ENCODE data around the gene ACOT11. TPM values are rescaled to one million over a fixed set of nuclear protein-coding genes. Genes with fewer than 3 reads are reported as not detected.

ACOT11 gene
- total RNA-seq, 1 donor from 2014 or later: 64.8 TPM

- Histone ChIP-seq H3K27ac (replicated peaks) (no peak overlapping the region), H3K4me1 (no peaks in the 10 kb centered on the region), H3K36me3 (peaks cover 27% of the 10 kb centered on the region), H3K9me3 (replicated peaks) (no peaks in the 10 kb centered on the region), H3K27me3 (ENCODE audit: low read depth) (no peaks in the 10 kb centered on the region), H3K4me3 (no peak overlapping the region)
- intact Hi-C loops (cut with micrococcal nuclease): no loop called here
- DNase-seq: no peak
- TF ChIP-seq CTCF (IDR thresholded peaks at IDR 0.05; ENCODE audit: borderline replicate concordance): no peak
Observed at GRCh38 chr1:54609301-54609921, 61.4 kb downstream of the ACOT11 start.

- no peak overlapping the region for H3K4me3 ChIP-seq
- DNase-seq: no peak
- intact Hi-C loops (cut with micrococcal nuclease): no loop called here
- H3K27ac ChIP-seq (replicated peaks): no peak overlapping the region
- peaks cover 21% of the 10 kb centered on the region for H3K36me3 ChIP-seq
- no peaks in the 10 kb centered on the region for H3K27me3 ChIP-seq (ENCODE audit: low read depth)
- no peaks in the 10 kb centered on the region for H3K9me3 ChIP-seq (replicated peaks)
- TF ChIP-seq CTCF (IDR thresholded peaks at IDR 0.05; ENCODE audit: borderline replicate concordance): no peak
- H3K4me1 ChIP-seq: no peaks in the 10 kb centered on the region
Observed at GRCh38 chr1:54610048-54610447, 62.0 kb downstream of the ACOT11 start.

DNA sequence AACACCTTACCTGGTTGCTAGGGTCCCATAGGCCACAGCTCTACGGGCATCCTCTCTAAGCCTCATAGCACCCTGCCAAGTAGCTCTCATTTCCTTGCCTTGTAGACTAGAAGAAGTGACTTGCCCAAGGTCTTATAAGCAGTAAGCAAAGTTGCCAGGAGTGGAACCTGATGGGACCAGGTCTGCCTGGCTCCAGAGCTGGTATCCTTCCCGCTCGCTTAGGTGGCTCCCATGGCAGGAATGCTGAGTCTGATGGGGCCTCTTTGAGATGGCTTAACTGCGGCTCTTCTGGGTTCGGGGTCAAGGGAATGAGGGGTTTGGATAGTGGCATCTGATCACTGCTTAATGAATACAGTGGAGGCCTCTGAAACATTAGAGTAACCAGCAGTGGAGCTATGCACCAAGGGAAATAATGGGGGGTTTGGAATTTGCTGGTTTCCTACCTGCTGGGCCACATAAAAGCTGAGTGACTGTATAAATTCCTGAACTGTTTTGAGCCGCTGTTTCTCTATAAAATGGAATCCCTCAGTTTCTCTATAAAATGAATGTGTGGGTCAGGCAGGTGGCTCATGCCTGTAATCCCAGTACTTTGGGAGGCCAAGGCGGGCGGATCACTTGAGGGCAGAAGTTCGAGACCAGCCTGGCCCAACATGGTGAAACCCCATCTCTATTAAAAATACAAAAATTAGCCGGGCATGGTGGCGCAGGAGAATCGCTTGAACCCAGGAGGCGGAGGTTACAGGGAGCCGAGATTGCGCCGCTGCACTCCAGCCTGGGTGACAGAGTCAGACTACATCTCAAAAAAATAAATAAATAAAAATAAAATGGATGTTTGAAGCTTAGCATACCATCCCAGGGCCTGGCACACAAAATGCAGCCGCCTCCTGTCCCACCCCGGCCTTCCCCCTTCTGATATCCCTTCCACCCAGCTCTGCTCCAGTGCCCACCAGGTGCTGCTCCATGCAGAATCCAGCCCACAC lies 62.9 kb downstream of the ACOT11 start:
- Histone ChIP-seq H3K9me3 (replicated peaks) (no peaks in the 10 kb centered on the region), H3K4me3 (no peak overlapping the region), H3K27ac (replicated peaks) (no peak overlapping the region), H3K4me1 (no peaks in the 10 kb centered on the region), H3K36me3 (peaks cover 15% of the 10 kb centered on the region), H3K27me3 (ENCODE audit: low read depth) (no peaks in the 10 kb centered on the region)
- intact Hi-C loops (cut with micrococcal nuclease): no loop called here
- no peak for TF ChIP-seq CTCF (IDR thresholded peaks at IDR 0.05; ENCODE audit: borderline replicate concordance)
- DNase-seq: no peak

DNA sequence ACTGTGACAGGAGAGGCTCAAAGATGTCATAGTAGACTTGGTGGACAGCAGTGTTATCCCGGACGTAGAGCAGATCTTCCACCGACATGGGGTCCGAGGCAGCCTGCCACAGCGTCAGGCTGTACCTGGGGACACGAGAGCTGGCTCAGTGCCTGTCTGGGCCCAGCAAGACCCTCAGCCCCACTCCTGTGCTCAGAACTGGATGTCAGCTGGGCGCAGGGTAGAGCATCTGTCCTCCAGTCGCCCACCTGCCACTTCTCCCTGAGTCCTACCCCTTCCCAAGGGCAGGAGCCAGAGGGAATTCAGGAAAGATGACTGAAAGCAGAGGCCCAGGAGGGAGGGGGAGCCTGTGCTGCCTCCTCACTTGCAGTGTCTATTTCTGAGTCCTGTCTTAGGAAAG lies 63.6 kb downstream of the ACOT11 start:
- no peak for DNase-seq
- no peaks in the 10 kb centered on the region for H3K9me3 ChIP-seq (replicated peaks)
- H3K4me3 ChIP-seq: no peak overlapping the region
- intact Hi-C loops (cut with micrococcal nuclease): no loop called here
- H3K36me3 ChIP-seq: peaks cover 8% of the 10 kb centered on the region
- no peaks in the 10 kb centered on the region for H3K4me1 ChIP-seq
- H3K27ac ChIP-seq (replicated peaks): no peak overlapping the region
- TF ChIP-seq CTCF (IDR thresholded peaks at IDR 0.05; ENCODE audit: borderline replicate concordance): no peak
- H3K27me3 ChIP-seq (ENCODE audit: low read depth): no peaks in the 10 kb centered on the region

DNA sequence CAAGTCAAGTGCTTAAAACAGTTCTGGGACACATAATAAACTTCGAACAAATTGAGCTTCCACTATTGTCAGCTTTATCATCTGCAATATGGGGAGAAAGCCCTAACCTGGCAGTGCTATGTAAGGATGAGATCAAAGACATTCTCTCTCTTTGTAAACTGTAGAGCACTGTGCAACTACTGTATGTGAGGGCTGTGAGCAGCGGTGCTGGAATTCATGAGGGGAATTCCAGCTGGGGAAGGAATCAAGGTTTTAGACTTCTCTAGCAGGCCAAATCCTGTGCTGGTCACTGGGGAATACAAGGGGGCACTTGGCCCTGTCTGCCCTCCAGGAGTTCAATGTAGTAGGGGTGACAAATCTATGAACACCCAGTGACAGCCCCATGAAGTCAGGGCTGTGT lies 66.0 kb downstream of the ACOT11 start:
- intact Hi-C loops (cut with micrococcal nuclease): no loop called here
- DNase-seq: no peak
- Histone ChIP-seq H3K27me3 (ENCODE audit: low read depth) (no peaks in the 10 kb centered on the region), H3K4me3 (no peak overlapping the region), H3K36me3 (no peaks in the 10 kb centered on the region), H3K9me3 (replicated peaks) (no peaks in the 10 kb centered on the region), H3K4me1 (no peaks in the 10 kb centered on the region), H3K27ac (replicated peaks) (no peak overlapping the region)
- TF ChIP-seq CTCF (IDR thresholded peaks at IDR 0.05; ENCODE audit: borderline replicate concordance): no peak
